NCI-H446 (cell line): ENCODE measurements around the gene LARP4.
"Not testable (repeated sequence)": the region's sequence is repeated elsewhere in the genome, so short reads cannot be mapped to it uniquely, and the experiment has no call there.

ENCODE experiments used
- DNase-seq, 2 experiments: peaks; one replicate each; lab custom pipeline; 2025; lab: John Stamatoyannopoulos, UW

Gene LARP4

DNA sequence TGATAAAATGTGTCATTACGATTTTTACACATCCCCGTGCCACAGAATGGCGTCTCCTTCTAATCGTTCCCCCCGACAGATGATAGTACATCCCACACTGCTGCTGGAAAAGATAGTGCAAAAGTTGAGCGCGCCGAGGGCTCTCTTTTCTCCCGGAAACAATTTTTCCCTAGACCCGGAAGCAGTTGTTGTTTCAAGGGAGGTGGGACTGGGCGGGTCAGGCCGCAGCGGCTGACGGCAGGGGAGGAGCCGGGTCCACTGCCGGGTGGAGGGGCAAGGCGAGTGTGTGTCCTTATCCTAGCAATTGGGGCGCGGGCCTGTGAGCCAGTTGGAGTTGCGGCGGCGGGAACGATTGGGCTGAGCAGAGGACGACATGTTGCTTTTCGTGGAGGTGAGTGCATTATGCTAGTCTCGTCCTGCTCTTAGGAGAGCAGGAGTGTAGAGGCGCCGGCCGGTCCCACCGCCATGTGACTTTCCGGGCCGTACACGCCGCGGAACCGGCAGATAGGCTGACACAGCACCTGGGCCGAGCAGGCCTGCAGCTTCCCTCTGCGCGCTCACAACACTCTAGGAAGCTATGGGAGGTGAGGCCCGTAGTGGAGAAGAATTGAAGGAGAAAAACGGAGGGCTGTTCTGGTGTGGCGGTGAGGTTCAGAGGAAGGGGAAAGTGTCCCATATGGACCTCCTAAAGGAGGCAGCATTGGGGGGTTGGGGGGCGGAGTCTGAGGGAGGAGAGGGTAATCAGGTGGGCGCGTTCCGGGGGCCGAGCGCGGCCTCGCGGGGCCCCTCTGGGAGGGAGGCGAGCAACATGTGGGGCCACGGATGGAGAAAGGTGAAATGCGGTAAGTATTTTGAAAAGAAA lies at the start of gene LARP4:
TSS of gene LARP4 (plus strand) at position 248 of the 862 bp plus-strand sequence. CDS start at position 374, 126 bp downstream.
- DNase-seq: peak; percentile 89 to 94

DNA sequence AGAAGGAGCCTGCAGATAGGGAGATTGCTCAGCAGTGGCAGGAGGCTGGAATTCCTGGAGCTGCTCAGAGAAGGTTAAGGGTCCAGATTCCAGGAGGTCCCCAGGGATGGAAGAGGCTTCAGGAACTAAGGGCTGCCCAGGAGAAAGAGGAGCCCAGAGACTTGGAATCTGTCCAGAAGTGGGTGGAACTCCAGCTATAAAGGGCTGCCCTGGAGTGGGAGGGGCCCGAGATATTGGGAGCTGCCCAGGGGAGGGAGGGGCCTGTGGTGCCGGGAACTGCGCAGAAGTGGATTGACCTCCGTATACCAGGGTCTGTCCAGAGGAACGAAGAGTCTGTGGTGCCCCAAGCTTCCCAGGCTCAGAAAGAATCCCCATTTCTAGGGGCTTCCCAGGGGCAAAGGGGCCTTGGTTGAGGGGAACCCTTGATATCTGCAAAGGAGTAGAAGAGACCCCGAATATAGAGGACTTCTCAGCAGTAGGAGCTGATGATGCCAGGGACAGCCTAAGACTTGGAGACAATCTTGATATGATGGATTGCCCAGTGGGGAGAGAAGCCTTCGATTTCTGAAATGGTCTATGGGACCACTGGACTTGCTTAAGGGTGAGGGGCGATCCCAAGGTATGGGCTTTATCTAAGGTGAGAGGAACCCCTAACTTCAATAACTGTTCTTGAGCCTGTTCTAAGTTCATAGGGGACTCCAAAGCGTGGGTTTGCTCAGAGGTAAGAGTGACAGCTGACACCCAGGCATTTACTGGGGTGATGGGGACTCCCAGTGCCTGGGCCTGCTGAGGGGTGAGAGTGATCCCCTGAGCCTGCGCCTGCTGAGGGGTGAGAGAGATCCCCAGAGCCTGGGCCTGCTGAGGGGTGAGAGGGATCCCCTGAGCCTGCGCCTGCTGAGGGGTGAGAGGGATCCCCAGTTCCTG lies 49.3 kb upstream of the LARP4 start:
- peak in 1 of 2 experiments; percentile 1 for DNase-seq

DNA sequence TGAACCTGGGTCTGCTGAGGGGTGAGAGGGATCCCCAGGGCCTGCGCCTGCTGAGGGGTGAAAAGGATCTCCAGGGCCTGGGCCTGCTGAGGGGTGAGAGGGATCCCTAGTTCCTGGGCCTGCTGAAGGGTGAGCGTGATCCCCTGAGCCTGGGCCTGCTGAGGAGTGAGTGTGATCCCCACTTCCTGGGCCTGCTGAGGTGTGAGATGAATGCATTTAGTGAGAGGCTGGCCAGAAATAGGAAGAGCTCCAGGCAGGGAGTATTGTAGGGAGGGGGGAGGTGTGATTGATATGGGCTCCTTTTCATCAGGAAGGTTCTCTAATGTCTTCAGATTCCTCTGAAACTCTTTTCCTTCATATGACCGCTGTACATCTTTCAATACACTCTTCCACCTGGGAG lies 47.3 kb upstream of the LARP4 start:
- no peak for DNase-seq

DNA sequence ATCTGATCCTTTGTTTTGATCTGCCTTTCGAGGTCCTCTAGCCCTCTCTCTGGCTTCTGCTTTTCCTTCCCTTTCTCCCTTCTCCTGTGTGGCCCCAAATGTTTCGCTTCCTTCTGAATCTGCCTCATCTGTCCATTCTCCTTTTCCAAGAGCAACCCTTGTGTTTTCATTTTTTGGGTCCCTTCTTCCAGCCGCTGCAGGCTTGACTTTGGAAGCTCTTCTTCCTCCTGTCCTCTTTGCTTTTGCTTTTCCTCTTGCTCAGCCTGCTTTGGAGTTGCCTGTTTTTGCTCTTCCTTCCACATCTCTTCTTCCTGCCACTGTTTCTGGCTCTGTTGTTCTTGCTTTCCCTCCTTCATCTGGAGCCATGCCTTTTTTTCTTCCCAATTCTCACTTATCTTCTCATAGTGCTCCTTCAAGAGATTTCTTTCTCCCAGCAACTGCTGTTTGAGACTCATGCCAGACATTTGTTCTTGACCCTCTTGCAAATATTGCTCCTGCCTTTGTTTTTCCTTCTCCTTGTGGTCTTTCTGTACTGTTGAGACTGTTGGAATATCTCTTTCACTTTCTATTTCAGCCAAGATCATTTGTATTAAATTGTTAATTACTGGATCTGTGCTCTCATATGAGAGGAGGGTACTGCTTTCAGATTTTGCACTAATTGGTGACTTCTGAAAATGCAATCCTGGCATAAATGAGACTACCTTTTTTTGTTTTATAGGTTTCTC lies 46.7 kb upstream of the LARP4 start:
- no peak for DNase-seq

DNA sequence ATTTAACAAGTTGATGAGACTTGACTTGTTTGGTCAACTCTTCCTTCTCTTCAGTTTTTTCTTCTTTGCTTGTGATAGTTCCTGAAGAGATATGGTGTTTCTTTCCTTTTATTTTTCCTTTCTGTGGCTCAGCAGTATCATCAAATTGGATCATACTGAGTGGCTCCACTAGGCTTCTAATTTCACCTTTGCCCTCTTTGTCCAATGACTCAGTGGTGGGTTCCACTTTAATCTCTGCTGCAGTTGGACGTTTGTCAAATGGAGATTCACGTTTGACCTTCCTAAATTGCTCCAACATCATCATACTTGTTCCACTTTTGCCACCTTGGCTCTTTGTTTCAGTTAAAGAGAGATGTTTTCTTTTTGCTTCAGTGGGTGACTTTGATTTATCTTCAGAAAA lies 45.8 kb upstream of the LARP4 start:
- no peak for DNase-seq

DNA sequence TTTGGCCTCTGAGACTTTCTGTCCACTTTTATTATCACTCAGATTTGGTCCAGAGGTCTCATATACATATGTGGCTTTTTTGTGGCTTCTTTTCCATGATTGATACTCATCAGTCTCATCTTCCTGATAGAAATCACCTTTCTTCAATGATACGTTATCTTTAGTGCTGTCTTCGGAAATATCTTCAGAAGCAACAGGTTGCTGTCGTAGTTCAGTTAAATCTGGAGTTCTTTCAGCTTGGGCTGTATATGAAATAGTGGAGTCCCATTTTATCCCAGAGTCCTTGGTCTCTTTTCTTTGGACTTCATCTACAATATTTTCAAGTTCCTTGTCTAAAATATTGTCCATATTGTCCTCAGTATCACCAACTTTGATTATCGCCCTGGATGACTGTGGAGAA lies 45.3 kb upstream of the LARP4 start:
- DNase-seq: no peak

DNA sequence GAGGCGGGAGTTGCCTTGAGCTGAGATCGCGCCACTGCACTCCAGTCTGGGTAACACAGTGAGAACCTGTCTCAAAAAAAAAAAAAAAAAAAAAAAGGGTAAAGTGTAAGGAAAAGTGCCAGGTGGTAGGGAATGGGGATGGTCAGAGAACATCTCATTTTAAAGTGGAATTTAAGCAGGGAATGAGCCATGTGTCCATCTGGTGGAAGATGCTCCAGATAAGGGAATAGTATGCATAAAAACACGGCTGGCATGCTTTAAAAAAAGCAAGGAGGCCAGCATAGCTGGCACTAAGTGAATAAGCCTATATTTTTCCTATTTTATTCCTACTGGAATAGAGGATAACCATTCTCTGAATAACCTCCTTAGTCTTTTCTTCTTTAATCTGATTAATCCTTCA lies 38.0 kb upstream of the LARP4 start:
- no peak for DNase-seq

DNA sequence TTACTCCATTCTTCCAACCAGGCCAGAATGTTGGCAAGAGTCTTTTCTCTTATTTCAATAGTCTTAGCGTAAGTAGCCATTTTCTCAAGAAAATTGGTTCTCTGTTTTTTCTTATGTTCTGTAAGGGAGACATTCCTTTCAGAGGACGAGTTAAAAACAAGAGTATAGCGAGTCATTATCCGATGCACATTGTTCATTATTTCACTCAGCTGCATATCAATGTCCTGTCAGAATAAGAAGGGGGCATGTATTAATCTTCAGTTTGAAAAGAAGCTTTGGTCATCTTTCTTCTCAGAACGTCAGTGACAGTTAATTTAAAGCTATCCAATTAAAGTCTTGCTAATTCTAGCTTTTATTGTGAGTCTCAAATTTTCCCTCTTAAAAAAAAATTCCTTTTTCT lies 37.5 kb upstream of the LARP4 start:
- no peak for DNase-seq

DNA sequence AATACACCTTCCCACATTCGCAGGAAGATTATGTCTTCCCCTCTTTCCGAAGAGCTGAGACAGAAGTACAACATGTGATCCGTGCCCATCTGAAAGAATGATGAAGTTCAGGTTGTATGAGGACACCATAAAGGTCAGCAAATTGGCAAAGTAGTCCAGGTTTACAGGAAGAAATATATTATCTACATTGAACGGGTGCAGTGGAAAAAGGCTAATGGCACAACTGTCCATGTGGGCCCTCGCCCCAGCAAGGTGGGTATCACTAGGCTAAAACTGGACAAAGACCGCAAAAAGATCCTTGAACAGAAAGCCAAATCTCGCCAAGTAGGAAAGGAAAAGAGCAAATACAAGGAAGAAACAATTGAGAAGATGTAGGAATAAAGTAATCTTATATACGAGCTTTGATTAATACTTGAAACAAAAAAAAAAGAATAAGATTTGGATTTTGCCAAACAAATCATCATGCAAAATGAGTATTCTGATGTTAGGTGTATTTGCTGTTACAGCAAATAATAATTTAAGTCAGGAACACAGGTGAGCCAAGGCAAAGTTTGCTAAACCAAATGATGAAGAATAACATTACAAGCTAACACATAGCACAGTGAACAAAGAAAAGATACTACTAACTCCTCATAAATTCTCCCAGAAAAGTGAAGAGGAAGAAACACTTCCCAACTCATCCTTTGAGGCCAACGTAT lies 34.8 kb upstream of the LARP4 start:
- no peak for DNase-seq

DNA sequence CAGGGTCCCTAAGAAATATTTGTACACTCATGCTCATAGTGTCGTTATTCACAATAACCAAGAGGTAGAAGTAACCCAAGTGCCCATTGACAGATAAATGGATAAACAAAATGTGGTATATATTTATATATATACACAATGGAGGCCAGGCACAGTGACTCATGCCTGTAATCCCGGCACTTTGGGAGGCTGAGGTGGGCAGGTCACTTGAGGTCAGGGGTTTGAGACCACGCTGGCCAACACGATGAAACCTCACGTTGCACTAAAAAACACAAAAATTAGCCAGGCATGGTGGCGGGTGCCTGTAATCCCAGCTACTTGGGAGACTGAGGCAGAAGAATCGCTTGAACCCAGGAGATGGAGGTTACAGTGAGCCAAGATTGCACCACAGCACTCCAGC lies 30.0 kb upstream of the LARP4 start:
- not testable (repeated sequence) for DNase-seq

DNA sequence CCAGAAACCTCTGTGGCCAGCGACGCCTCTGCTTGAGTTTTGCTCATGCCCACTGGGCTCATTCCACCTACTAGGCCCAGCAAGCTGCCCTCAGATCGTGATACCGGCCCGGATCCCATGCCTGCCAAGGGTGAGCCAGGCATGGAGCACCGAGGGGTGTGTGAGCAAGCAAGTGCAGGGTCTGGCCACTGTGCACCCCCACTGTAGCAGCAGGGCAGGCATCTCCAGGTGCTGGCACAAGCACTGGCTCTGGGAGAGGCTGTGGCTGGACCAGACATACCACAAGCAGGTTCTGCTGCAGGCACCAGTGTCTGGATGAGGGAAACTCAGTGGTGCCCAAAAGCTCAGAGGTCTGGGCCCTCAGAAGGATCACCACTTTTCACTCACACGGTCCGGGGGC lies 24.9 kb upstream of the LARP4 start:
- DNase-seq: no peak

DNA sequence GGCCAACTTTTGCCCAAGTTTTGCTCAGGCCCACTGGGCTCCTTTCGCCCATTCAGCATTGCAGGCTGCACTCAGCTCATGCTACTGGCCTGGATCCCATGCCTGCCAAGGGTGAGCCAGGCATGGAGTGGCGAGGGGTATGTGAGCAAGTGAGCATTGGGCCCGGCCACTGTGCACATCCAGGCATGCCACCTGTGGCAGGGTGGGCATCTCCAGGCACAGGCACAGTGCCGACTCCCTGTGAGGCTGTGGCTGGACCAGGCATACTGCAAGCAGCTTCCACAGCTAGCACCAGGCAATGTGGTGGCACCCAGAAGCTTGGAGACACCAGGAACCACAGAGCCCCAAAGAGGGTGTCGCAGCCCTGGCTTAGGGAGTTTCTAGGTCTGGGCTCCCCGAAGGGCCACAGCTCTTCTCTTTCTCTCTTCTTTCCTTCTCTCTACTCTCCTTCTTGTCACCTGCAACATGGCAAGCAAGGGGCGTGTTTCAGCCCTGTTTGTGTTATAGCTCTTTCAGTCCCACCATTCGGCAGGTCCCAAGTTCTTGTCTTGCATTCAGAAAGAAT lies 19.8 kb upstream of the LARP4 start:
- no peak for DNase-seq

DNA sequence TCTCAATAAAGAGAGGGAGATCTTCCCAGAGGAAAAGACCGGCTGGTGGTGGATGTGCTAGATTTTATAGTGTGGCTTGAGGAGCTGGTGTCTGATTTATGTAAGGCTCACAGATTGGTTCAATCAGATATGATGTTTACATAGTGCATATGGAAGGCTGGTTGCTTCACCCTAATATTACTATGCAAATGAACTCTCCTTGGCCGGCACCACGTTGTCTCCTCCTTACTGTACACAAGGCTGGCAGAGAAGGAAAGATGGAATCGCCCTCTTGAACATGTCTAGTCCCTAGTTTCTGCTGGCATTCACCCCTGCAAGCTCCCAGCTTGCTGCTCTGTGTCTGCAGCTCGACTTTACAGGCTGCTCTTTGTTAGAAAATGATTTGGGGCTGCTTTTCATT lies 13.2 kb upstream of the LARP4 start:
- DNase-seq: no peak

DNA sequence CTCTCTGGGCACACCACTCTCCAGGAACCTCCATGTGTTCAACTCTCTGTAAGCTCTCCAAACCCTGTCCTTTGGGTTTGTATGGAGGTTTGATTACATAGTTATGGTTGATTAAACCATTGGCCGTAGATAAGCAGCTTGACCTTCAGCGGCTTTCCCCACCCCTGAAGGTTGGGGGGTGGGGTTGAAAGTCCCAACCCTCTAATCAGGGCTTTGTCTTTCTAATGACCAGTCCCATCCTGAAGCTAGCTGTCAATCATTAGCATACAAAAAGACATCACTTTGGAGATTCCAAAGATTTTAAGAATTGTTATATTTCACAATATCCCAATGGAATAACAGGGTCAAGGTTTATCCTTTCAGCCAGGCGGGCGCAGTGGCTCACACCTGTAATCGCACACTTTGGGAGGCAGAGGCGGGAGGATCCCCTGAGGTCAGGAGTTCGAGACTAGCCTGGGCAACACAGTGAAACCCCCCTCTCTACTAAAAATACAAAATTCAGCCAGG lies 12.7 kb upstream of the LARP4 start:
- DNase-seq: no peak

DNA sequence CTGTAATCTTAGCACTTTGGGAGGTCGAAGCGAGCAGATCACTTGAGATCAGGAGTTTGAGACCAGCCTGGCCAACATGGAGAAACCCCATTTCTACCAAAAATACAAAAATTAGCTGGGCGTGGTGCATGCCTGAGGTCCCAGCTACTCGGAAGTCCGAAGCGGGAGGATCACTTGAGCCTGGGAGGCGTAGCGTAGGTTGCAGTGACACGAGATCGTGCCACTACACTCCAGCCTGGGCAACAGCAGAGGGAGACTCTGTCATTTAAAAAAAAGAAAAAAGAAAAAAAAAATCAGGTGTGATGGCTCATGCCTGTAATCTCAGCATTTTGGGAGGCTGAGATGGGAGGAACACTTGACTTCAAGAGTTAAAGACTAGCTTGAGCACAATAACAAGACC lies 11.9 kb upstream of the LARP4 start:
- not testable (repeated sequence) for DNase-seq

DNA sequence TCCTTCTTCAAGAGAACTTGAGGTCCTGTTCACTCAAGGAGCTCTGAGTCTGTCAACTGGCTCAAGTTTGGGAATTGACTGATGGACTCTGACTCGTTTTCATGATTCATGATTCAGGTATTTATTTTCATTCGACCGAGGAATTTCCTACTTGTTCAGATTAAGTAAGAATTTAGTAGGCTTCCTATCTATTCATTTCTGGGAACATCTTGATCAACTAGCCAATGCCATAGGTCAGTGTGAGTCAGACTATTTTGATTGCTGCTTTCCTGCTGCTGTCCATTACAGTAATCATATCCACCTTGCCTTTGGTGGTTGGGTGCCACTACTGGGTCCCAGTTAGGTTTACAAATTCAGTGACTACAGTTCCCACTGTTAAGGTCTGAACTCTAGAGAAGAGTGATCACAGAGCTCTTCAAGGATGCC lies 10.4 kb upstream of the LARP4 start:
- DNase-seq: no peak

DNA sequence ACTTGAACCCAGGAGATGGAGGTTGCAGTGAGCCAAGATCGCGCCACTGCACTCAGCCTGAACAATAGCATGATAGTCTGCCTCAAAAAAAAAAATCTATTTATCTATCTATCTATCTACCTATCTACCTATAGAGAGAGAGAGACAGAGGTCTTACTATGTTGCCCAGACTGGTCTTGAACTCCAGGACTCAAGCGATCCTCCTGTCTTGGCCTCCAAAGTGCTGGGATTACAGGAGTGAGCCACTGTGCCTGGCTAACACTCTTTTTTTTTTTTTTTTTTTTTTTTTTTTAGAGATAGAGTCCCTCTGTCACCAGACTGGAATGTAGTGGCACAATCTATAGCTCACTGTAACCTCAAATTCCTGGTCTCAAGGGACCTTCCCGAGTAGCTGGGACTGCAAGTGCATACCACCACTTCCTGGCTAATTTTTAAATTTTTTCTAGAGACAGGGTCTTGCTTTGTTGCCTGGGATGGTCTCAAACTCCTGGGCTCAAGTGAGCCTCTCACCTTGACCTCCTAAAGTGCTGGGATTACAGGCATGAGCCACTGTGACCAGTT lies 6.1 kb upstream of the LARP4 start:
- no peak for DNase-seq

DNA sequence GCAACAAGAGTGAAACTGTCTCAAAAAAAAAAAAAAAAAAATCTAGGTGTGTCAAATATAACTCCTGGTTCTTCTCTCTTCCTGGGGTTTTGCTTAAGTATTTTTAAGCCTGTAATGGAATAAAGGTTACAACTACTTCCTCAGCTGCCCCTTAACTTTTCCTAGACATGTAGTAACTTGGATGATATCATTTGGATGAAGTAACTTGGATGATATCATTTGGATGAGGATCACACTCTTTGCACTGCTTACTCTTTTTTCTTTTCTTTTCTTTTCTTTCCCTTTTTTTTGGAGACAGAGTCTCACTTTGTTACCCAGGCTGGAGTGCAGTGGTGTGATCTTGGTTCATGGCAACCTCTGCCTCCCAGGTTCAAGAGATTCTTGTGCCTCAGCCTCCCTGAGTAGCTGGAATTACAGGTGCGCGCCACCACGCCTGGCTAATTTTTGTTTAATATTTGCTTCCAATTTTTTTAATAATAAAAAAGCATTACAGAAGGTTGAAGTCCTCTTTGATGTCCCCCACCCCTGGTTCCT lies 3.5 kb upstream of the LARP4 start:
- no peak for DNase-seq

DNA sequence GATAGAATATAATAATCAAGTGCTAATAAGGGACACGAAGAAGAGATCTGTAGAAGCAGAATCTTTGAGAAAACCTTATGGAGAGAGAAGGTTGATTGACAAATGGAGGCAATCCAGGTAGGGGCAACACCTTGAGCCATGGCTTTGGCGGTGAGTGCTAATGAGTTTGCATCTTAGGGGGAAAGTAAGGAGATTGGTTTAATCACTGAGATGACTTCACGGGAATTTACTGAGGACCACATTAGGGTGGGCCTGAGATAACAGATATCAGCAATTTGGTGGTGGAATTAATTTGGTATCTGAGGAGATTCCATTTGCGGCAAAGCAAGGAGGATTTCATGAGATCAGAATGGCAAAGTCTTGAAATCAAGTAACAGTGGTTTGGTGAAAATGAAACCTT lies 1.8 kb upstream of the LARP4 start:
- no peak for DNase-seq

DNA sequence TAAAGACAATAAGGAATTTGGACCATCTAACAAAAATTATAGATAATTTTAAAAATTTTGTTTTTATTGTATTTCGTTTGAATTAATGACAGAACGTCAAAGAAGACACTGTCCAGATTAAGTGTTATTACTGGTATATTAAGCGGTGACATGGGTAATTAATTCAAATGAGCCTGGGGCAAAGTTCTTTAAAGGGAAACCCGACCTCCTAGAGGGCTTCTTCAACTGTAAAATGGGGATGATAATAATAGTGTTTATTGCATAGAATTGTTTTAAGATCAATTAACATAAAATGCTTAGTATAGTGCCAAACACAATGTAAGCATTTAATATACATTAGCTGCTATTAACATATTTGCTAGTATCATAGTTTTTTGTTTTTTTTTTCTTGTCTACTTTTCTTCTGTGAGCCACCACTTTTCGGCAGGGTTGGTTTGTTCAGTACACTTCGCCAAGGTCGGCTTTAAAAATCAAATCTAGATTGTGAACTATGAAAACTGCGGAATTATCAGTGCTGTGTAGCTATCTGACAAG lies 514 bp upstream of the LARP4 start:
- peak in 1 of 2 experiments; percentile 28 for DNase-seq
